Activated CD8-positive, alpha-beta memory T cell treated with anti-CD3 and anti-CD28 coated beads, Interleukin-2, amount 50 U/mL, for 48 hours (primary cell): ENCODE data around the gene ANGEL2.

ENCODE experiments used
- DNase-seq: peaks from one replicate; pipeline ENCODE4 v3.0.0-alpha.2; 2020

Gene ANGEL2

GRCh38 chr1:212950243-212951125, 65.2 kb downstream of the ANGEL2 start, which contains the start of gene VASH2:
Gene VASH2, plus strand, starts transcription at chr1:212950541. Its CDS starts 1,002 bp downstream, at chr1:212951543.
- peak; percentile 81 for DNase-seq

- no peak for DNase-seq
Measured at GRCh38 chr1:212949771-212950170, 65.9 kb downstream of the ANGEL2 start.

GRCh38 chr1:212946872-212947271, 68.8 kb downstream of the ANGEL2 start:
- no peak for DNase-seq

- no peak for DNase-seq
Measured at GRCh38 chr1:212945463-212946160, 70.1 kb downstream of the ANGEL2 start.

GRCh38 chr1:212945056-212945455, 70.6 kb downstream of the ANGEL2 start:
- DNase-seq: no peak

GRCh38 chr1:212944229-212944901, 71.3 kb downstream of the ANGEL2 start:
- DNase-seq: no peak

- DNase-seq: no peak
Measured at GRCh38 chr1:212943393-212943710, 72.3 kb downstream of the ANGEL2 start.

GRCh38 chr1:212942679-212943392, 72.8 kb downstream of the ANGEL2 start:
- DNase-seq: no peak
